Spleen (tissue), 7 donors: ENCODE results near the gene ADAMTS17.

ENCODE experiments used
- CTCF ChIP-seq, 11 experiments: fragments of 200-600 bp in 7 of 11; fragments of 450-650 bp in 4 of 11; sonication (generic) in 4 of 11; IDR thresholded peaks in 8 of 11; conservative IDR thresholded peaks in 3 of 11; 1 replicate in 7 of 11; 2 replicates in 4 of 11; pipeline versions ENCODE4 v1.4.0 to v1.8.0; 2016 to 2021; ENCODE audit warnings: antibody characterized with exemption in 11 of 11, inconsistent platforms in 4 of 11, mild to moderate bottlenecking in 1 of 11
- POLR2A ChIP-seq, 3 donors: fragments of 450-650 bp; IDR thresholded peaks; one replicate each; pipeline ENCODE4 v1.5.1; 2017; ENCODE audit warnings: antibody characterized with exemption in 3 of 3, mild to moderate bottlenecking in 1 of 3
- POLR2AphosphoS5 ChIP-seq, 3 donors: sonication (generic); formaldehyde crosslinking; IDR thresholded peaks; one replicate each; pipeline ENCODE4 v1.5.1; 2017; ENCODE audit warnings: antibody characterized with exemption in 3 of 3
- donor health status: DM: no; HTN: no; CAD: no; lungs with moderate emphysema.
- donor health status: DM: no; HTN: no; CAD: no.
- donor health status: DM: no; HTN: no; CAD: no.

DNA sequence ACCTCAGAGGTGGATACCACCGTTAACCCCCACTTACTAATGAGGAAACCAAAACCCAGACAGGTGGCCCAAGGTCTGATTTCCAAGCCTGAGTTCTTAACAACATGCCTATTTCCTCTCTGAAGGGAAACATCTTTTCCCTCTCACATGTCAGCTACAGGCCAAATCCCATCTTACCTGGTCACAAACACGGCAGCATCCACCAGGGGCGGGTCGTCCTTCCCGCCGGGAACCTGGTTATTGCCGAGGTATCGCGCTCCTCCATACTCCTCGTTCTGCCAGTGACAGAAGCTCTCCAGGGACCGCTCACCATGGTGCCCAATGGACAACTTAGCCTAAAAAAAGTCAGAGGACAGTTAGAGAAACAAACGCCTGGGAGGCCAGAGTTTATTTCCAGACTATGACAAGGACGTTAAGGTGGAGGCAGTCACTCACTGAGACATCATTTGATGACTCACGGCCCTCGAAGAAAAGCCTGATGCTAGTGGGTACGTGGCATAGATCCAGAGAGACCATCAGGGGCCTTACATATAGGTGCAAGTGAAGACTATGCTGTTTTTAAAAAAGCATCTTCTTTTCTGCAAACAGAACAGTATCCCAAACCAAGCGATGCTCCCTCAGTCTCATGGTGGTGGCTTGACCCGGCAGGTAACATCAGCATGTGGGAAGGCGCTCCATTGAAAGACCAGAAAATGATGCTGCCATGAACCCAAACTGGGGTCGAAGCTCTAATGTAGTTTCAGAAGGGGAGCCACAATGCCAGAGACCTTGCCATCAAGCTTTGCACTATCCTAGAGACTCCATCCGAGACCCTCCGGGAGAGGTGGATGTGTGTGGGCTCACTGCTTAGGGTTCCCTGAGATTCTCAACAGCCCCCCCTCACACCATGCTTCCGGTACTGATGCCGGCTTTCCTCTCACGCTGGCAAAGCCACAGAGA is 80.2 kb downstream of the ADAMTS17 start:
- no peak for TF ChIP-seq CTCF (IDR thresholded peaks at IDR 0.05 in 8 of 11, conservative IDR thresholded peaks at IDR 0.05 in 3 of 11)
- no peak for TF ChIP-seq POLR2AphosphoS5 (IDR thresholded peaks at IDR 0.05)
- no peak for TF ChIP-seq POLR2A (IDR thresholded peaks at IDR 0.05)
